K562 (cell line): ENCODE data around the gene MACF1. TPM values are rescaled to one million over a fixed set of nuclear protein-coding genes. Genes with fewer than 3 reads are reported as not detected.

Source experiments
- BRCA1 ChIP-seq, 2 experiments: fragments of 450-650 bp in 1 of 2; sonication (generic) in 1 of 2; formaldehyde crosslinking in 1 of 2; IDR thresholded peaks; 2 replicates each; pipeline versions ENCODE4 v1.5.0 to v1.6.1; 2017 to 2020; ENCODE audit warnings: mild to moderate bottlenecking in 1 of 2, missing genetic modification reagents in 1 of 2
- CEBPB ChIP-seq: fragments of 450-650 bp; IDR thresholded peaks from 2 replicates; pipeline ENCODE4 v1.6.1; 2016; ENCODE audit warnings: missing genetic modification characterization, missing compliant biosample characterization
- CTBP1 ChIP-seq: fragments of 450-650 bp; IDR thresholded peaks from 2 replicates; pipeline ENCODE4 v1.6.1; 2016; ENCODE audit warnings: borderline replicate concordance
- DPF2 ChIP-seq: fragments of 450-650 bp; IDR thresholded peaks from 2 replicates; pipeline ENCODE4 v1.6.1; 2016
- ERF ChIP-seq: fragments of 450-650 bp; formaldehyde crosslinking; IDR thresholded peaks from 2 replicates; pipeline ENCODE4 v1.4.0; 2020; ENCODE audit warnings: mild to moderate bottlenecking, mixed read lengths
- FOXM1 ChIP-seq, 2 experiments: fragments of 450-650 bp in 1 of 2; sonication (generic) in 1 of 2; formaldehyde crosslinking in 1 of 2; IDR thresholded peaks; 2 replicates each; pipeline versions ENCODE4 v1.6.1 to v1.9.0; 2017 to 2022; ENCODE audit warnings: low read depth in 2 of 2, mild to moderate bottlenecking in 2 of 2, missing genetic modification reagents in 1 of 2, moderate library complexity in 1 of 2
- ILK ChIP-seq: fragments of 450-650 bp; IDR thresholded peaks from 2 replicates; pipeline ENCODE4 v1.6.1; 2016; ENCODE audit warnings: missing genetic modification characterization, low read depth, mild to moderate bottlenecking, missing compliant biosample characterization, moderate library complexity, borderline replicate concordance
- MYC ChIP-seq, 2 experiments: fragments of 250-450 bp in 1 of 2; sonication (Bioruptor Pico) in 1 of 2; IDR thresholded peaks; 2 replicates each; pipeline versions ENCODE4 v1.5.1 to v1.6.1; 2012 to 2021; ENCODE audit warnings: low read depth in 2 of 2, borderline replicate concordance in 1 of 2, improper control_type of control experiment in 1 of 2, low read length in 1 of 2, mild to moderate bottlenecking in 1 of 2, moderate library complexity in 1 of 2
- NCOR1 ChIP-seq: fragments of 450-650 bp; IDR thresholded peaks from 2 replicates; pipeline ENCODE4 v1.6.1; 2016; ENCODE audit warnings: mild to moderate bottlenecking, moderate library complexity
- PHF8 ChIP-seq: fragments of 200-600 bp; sonication (generic); IDR thresholded peaks from 2 replicates; pipeline ENCODE4 v1.6.1; 2012; ENCODE audit warnings: mixed run types, mild to moderate bottlenecking, inconsistent platforms, low read length, moderate library complexity, borderline replicate concordance
- TEAD4 ChIP-seq, 2 experiments: sonication (generic) in 1 of 2; formaldehyde crosslinking in 1 of 2; IDR thresholded peaks; 2 replicates each; pipeline versions ENCODE4 v1.6.1 to v1.8.0; 2012 to 2022; ENCODE audit warnings: borderline replicate concordance in 1 of 2, inconsistent platforms in 1 of 2, low read length in 1 of 2, mild to moderate bottlenecking in 1 of 2, missing genetic modification reagents in 1 of 2
- ZC3H4 ChIP-seq: sonication (generic); formaldehyde crosslinking; IDR thresholded peaks from 2 replicates; pipeline ENCODE4 v1.9.0; 2021; ENCODE audit warnings: missing genetic modification reagents, borderline replicate concordance
- ZFPM2 ChIP-seq: fragments of 250-450 bp; sonication (Bioruptor Pico); IDR thresholded peaks from 2 replicates; pipeline ENCODE4 v1.5.1; 2022; ENCODE audit warnings: mild to moderate bottlenecking
- ZNF282 ChIP-seq: sonication (generic); formaldehyde crosslinking; IDR thresholded peaks from 2 replicates; pipeline ENCODE4 v1.8.1; 2023; ENCODE audit warnings: missing genetic modification reagents
- ZNF354B ChIP-seq: fragments of 250-450 bp; sonication (Bioruptor Pico); IDR thresholded peaks from 2 replicates; pipeline ENCODE4 v1.4.0; 2020
- ZNF408 ChIP-seq: fragments of 250-450 bp; sonication (Bioruptor Pico); IDR thresholded peaks from 2 replicates; pipeline ENCODE4 v1.4.0; 2020; ENCODE audit warnings: low read depth, mild to moderate bottlenecking, moderate library complexity
- ZNF589 ChIP-seq: fragments of 200-800 bp; sonication (Bioruptor generic); IDR thresholded peaks from 2 replicates; pipeline ENCODE4 v1.6.1; 2016; ENCODE audit warnings: low read depth, missing genetic modification characterization, missing compliant biosample characterization
- polyA plus RNA-seq, 8 experiments: library from polyadenylated mRNA; depleted of rRNA in 4 of 8; stranded (reverse) in 5 of 8; unstranded in 3 of 8; fragments of >200 nt; fragmentation: Nextera tagmentation in 2 of 8; fragmentation: Illumina TruSeq in 1 of 8; extraction: Ambion mirVana in 2 of 8; extraction: Trizol in 1 of 8; gene quantifications; 2 replicates each; pipeline versions ENCODE4 v1.2.1 to v1.2.3, GENCODE V29; 2011 to 2014; ENCODE audit warnings: inconsistent platforms in 1 of 8, missing spikeins in 1 of 8
- total RNA-seq, 7 experiments: library from RNA; depleted of rRNA in 6 of 7; stranded (reverse); fragments of >200 nt in 6 of 7; fragmentation: Illumina TruSeq in 2 of 7; extraction: Trizol in 2 of 7; gene quantifications; 2 replicates each; pipeline versions ENCODE4 v1.2.1 to v1.2.3, GENCODE V29; 2011 to 2021; ENCODE audit warnings: low replicate concordance in 1 of 7
- TF ChIP-seq, protein P1 (sequence below): fragments of 450-650 bp; formaldehyde crosslinking; IDR thresholded peaks from 2 replicates; pipeline ENCODE4 v1.4.0; 2020; ENCODE audit warnings: mild to moderate bottlenecking, moderate library complexity
- TF ChIP-seq, protein P2 (sequence below), 2 experiments: fragments of 250-450 bp in 1 of 2; fragments of 450-650 bp in 1 of 2; sonication (Bioruptor Pico) in 1 of 2; IDR thresholded peaks; 2 replicates each; pipeline versions ENCODE4 v1.6.1 to v1.8.0; 2016 to 2021; ENCODE audit warnings: mild to moderate bottlenecking in 2 of 2, moderate library complexity in 2 of 2, missing compliant biosample characterization in 1 of 2, missing genetic modification characterization in 1 of 2
- TF ChIP-seq, protein P3 (sequence below): sonication (generic); formaldehyde crosslinking; IDR thresholded peaks from 2 replicates; pipeline ENCODE4 v1.5.0; 2020; ENCODE audit warnings: missing genetic modification reagents

The MACF1 gene
- total and polyA plus RNA-seq, 9 of the 15 experiments (the other 6 are each of a cell fraction or from before 2014, with no cell fraction given): 13.2 to 232 (median 112) TPM

DNA sequence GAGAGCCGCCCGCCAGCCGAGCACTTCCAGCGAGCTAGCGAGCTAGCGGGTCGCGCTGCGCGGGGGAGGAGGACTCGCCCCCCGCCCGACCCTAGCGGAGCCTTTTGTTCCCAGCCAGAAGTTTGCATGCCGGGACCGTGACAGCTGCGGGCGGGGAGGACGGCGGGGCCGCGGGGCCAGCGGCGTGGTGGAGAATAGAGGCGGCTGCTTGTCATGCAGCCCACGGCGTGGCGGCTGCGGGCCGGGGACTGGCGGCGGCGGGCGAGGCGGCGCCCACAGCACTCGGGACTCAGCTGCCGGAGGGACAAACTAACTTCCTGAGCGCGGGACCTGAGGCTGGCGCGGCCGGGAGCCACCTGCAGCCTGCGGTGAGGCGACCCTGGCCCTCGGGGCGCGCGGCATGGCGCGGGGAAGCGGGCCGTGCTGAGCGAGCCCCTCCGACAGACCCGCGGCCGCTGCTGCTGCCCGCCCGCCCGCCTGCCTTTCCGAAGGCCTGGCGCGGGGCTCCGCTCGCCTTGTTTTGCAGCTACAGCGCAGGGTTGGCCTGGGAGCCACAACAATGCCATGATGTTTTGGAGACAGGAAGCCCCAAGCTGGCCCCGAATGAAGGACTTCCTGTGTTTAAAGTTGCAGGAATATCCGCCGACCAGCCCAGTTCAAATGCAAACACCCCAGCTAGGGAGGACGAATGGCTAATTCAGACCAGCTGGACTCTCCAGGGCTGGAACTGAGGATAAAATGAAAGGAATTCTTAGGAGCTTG lies 204.7 kb downstream of the MACF1 start (continued):
- TF ChIP-seq, protein P1, sequence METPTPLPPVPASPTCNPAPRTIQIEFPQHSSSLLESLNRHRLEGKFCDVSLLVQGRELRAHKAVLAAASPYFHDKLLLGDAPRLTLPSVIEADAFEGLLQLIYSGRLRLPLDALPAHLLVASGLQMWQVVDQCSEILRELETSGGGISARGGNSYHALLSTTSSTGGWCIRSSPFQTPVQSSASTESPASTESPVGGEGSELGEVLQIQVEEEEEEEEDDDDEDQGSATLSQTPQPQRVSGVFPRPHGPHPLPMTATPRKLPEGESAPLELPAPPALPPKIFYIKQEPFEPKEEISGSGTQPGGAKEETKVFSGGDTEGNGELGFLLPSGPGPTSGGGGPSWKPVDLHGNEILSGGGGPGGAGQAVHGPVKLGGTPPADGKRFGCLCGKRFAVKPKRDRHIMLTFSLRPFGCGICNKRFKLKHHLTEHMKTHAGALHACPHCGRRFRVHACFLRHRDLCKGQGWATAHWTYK (CRISPR knock-in tag): peak; percentile 53; the same call in 1 of the 2 replicates
- TF ChIP-seq CTBP1: peak; percentile 10
- TF ChIP-seq TEAD4 (IDR thresholded peaks at IDR 0.05; ENCODE audit: low read length): no peak; the same call in 1 of the 2 replicates
- no peak for TF ChIP-seq TEAD4 (CRISPR knock-in tag; IDR thresholded peaks at IDR 0.05; ENCODE audit: borderline replicate concordance)
- TF ChIP-seq ZNF282 (CRISPR knock-in tag): no peak
- no peak for TF ChIP-seq ZNF354B (CRISPR knock-in tag)
- no peak for TF ChIP-seq ZFPM2 (CRISPR knock-in tag)
- no peak for TF ChIP-seq DPF2
- TF ChIP-seq ZNF589 (CRISPR knock-in tag): no peak
- TF ChIP-seq, protein P2, sequence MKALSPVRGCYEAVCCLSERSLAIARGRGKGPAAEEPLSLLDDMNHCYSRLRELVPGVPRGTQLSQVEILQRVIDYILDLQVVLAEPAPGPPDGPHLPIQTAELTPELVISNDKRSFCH (CRISPR knock-in tag; IDR thresholded peaks at IDR 0.05): no peak
- TF ChIP-seq, protein P2 (tag; IDR thresholded peaks at IDR 0.05): no peak
- 0 out of 2 replicates have a peak, but pooled peaks have one; percentile 7 for TF ChIP-seq ERF (CRISPR knock-in tag)
- no peak for TF ChIP-seq ILK
- TF ChIP-seq NCOR1: no peak
- no peak for TF ChIP-seq ZNF408
- 0 out of 2 replicates have a peak, but pooled peaks have one; percentile 54 for TF ChIP-seq ZC3H4 (CRISPR knock-in tag)
- TF ChIP-seq PHF8: peak; percentile 39; the same call in 1 of the 2 replicates
- no peak for TF ChIP-seq BRCA1 (IDR thresholded peaks at IDR 0.05)
- peak; percentile 67; the same call in 1 of the 2 replicates for TF ChIP-seq BRCA1 (CRISPR knock-in tag; IDR thresholded peaks at IDR 0.05)
- TF ChIP-seq, protein P3, sequence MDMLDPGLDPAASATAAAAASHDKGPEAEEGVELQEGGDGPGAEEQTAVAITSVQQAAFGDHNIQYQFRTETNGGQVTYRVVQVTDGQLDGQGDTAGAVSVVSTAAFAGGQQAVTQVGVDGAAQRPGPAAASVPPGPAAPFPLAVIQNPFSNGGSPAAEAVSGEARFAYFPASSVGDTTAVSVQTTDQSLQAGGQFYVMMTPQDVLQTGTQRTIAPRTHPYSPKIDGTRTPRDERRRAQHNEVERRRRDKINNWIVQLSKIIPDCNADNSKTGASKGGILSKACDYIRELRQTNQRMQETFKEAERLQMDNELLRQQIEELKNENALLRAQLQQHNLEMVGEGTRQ: no peak
- TF ChIP-seq FOXM1 (IDR thresholded peaks at IDR 0.05; ENCODE audit: low read depth): no peak
- 0 out of 2 replicates have a peak, but pooled peaks have one; percentile 66 for TF ChIP-seq FOXM1 (CRISPR knock-in tag; IDR thresholded peaks at IDR 0.05; ENCODE audit: low read depth)
- no peak for TF ChIP-seq CEBPB (tag)
- peak; percentile 52; the same call in 1 of the 2 replicates for TF ChIP-seq MYC (IDR thresholded peaks at IDR 0.05; ENCODE audit: low read depth, low read length)
- no peak for TF ChIP-seq MYC (CRISPR knock-in tag; IDR thresholded peaks at IDR 0.05; ENCODE audit: borderline replicate concordance, low read depth)
